B cell (primary cell): Measurements from ENCODE around the gene NCOA3. TPM values are rescaled to one million over a fixed set of nuclear protein-coding genes. Genes with fewer than 3 reads are reported as not detected.
"Not testable (repeated sequence)": the region's sequence is repeated elsewhere in the genome, so short reads cannot be mapped to it uniquely, and the experiment has no call there.

Experiments
- ATAC-seq: fragments of 200-7000 bp; cut with Tn5 transposase; one replicate; pipeline ENCODE4 v1.10.0; 2021; ENCODE audit warnings: low read depth, mild to moderate bottlenecking, moderate number of reproducible peaks, moderate library complexity
- CTCF ChIA-PET: fragments of 350-600 bp; sonication (Branson Sonifier 250); formaldehyde crosslinking; loops from one replicate; lab custom pipeline; 2021; ENCODE audit warnings: antibody characterized with exemption, inconsistent platforms; lab: Charles Lee
- POLR2A ChIA-PET: fragments of 350-600 bp; sonication (Branson Sonifier 250); formaldehyde crosslinking; loops from one replicate; lab custom pipeline; 2021; ENCODE audit warnings: antibody characterized with exemption; lab: Charles Lee
- DNase-seq: peaks from one replicate; pipeline ENCODE4 v3.0.0; 2013
- H2AFZ ChIP-seq: 2 replicates; pipeline ENCODE4 v1.6.1; 2012; ENCODE audit warnings: mild to moderate bottlenecking, low read depth, low read length; ENCODE audit not compliant: insufficient read depth, poor library complexity, severe bottlenecking
- H3K27ac ChIP-seq, 2 donors: 1 replicate in 1 of 2; 2 replicates in 1 of 2; pipeline ENCODE4 v1.5.1; 2012 to 2013; ENCODE audit warnings: low read length in 2 of 2, mild to moderate bottlenecking in 2 of 2, moderate library complexity in 1 of 2
- H3K27me3 ChIP-seq, 4 experiments: fragments of 200-600 bp in 1 of 4; sonication (generic) in 1 of 4; replicated peaks in 1 of 4; 1 replicate in 2 of 4; 2 replicates in 2 of 4; pipeline versions ENCODE4 v1.6.1 to v1.7.0; 2013 to 2016; ENCODE audit warnings: low read length in 3 of 4, mild to moderate bottlenecking in 2 of 4, mixed read lengths in 1 of 4, moderate library complexity in 1 of 4; ENCODE audit not compliant: insufficient read depth in 4 of 4, control insufficient read depth in 3 of 4; ENCODE audit errors: control extremely low read depth in 1 of 4
- H3K36me3 ChIP-seq, 2 experiments: replicated peaks in 1 of 2; 1 replicate in 1 of 2; 2 replicates in 1 of 2; pipeline versions ENCODE4 v1.6.1 to v1.7.1; 2013; ENCODE audit warnings: low read length in 1 of 2; ENCODE audit not compliant: insufficient read depth in 2 of 2, control insufficient read depth in 1 of 2; ENCODE audit errors: control extremely low read depth in 1 of 2, extremely low read depth in 1 of 2
- H3K4me1 ChIP-seq, 2 donors: fragments of 200-600 bp in 1 of 2; sonication (generic) in 1 of 2; 1 replicate in 1 of 2; 2 replicates in 1 of 2; pipeline versions ENCODE4 v1.5.1 to v1.6.1; 2013 to 2017; ENCODE audit warnings: low read length in 2 of 2; ENCODE audit not compliant: control insufficient read depth in 2 of 2, insufficient read depth in 2 of 2
- H3K4me2 ChIP-seq: replicated peaks from 2 replicates; pipeline ENCODE3; 2012; ENCODE audit warnings: mild to moderate bottlenecking, low read depth, low read length; ENCODE audit not compliant: poor library complexity, severe bottlenecking
- H3K4me3 ChIP-seq, 5 experiments: fragments of 200-600 bp in 1 of 5; sonication (generic) in 1 of 5; 1 replicate in 3 of 5; 2 replicates in 2 of 5; pipeline versions ENCODE4 v1.5.1 to v1.7.0; 2011 to 2016; ENCODE audit warnings: low read length in 4 of 5, mild to moderate bottlenecking in 4 of 5, low read depth in 2 of 5, control low read depth in 1 of 5, moderate library complexity in 1 of 5; ENCODE audit not compliant: insufficient read depth in 1 of 5; ENCODE audit errors: control extremely low read depth in 1 of 5, extremely low read depth in 1 of 5
- H3K79me2 ChIP-seq: fragments of 200-600 bp; sonication (generic); one replicate; pipeline ENCODE4 v1.6.0; 2016; ENCODE audit warnings: low read length; ENCODE audit not compliant: control insufficient read depth, insufficient read depth
- H3K9ac ChIP-seq: fragments of 200-600 bp; sonication (generic); 2 replicates; pipeline ENCODE4 v1.6.1; 2017; ENCODE audit warnings: mild to moderate bottlenecking, low read length, moderate library complexity
- H3K9me3 ChIP-seq, 3 donors: one replicate each; pipeline versions ENCODE4 v1.6.1 to v1.7.1; 2013; ENCODE audit warnings: low read length in 2 of 3; ENCODE audit not compliant: control insufficient read depth in 2 of 3, insufficient read depth in 1 of 3; ENCODE audit errors: control extremely low read depth in 1 of 3
- H4K20me1 ChIP-seq: 2 replicates; pipeline ENCODE4 v1.6.0; 2012; ENCODE audit warnings: mild to moderate bottlenecking, low read length; ENCODE audit not compliant: insufficient read depth, control insufficient read depth, poor library complexity, severe bottlenecking
- H3K27ac Mint-ChIP-seq: one replicate; pipeline ENCODE4 v1.8.0; 2021; ENCODE audit warnings: mixed read lengths
- H3K27me3 Mint-ChIP-seq: one replicate; pipeline ENCODE4 v1.8.0; 2021; ENCODE audit warnings: mixed read lengths
- H3K4me1 Mint-ChIP-seq: one replicate; pipeline ENCODE4 v1.8.0; 2021; ENCODE audit warnings: mixed read lengths
- H3K4me3 Mint-ChIP-seq: one replicate; pipeline ENCODE4 v1.8.0; 2021; ENCODE audit warnings: mixed read lengths
- H3K9me3 Mint-ChIP-seq: one replicate; pipeline ENCODE4 v1.8.0; 2022; ENCODE audit warnings: mixed read lengths; ENCODE audit not compliant: insufficient read depth
- EZH2 ChIP-seq: IDR thresholded peaks from 2 replicates; pipeline ENCODE4 v1.6.1; 2012; ENCODE audit warnings: borderline replicate concordance, low read depth, mild to moderate bottlenecking, moderate library complexity, low read length; ENCODE audit not compliant: insufficient read depth, poor library complexity, severe bottlenecking
- WGBS: methylation state at CpG from one replicate; pipeline ENCODE4 v1.1.5; 2013; ENCODE audit warnings: missing lambda C conversion rate; ENCODE audit not compliant: insufficient coverage; 5-methylcytosine and 5-hydroxymethylcytosine counted together
- intact Hi-C: fragments of 100-400 bp; cut with micrococcal nuclease; formaldehyde crosslinking; loops from one replicate; pipeline ENCODE4 v1.10.0; 2022
- polyA plus RNA-seq: library from polyadenylated mRNA; depleted of rRNA; stranded (reverse); fragments of >200 nt; gene quantifications from 2 replicates; pipeline ENCODE4 v1.2.3, GENCODE V29; 2012
- total RNA-seq, 2 donors: library from RNA; stranded (reverse); fragments of 120-200 nt in 1 of 2; gene quantifications; 1 replicate in 1 of 2; 2 replicates in 1 of 2; pipeline versions ENCODE4 v1.2.3 to v1.2.4, GENCODE V29; 2013 to 2022
- TF ChIP-seq, protein P1 (sequence below): fragments of 200-600 bp; IDR thresholded peaks from one replicate; pipeline ENCODE4 v1.8.0; 2022; ENCODE audit warnings: antibody characterized with exemption, mild to moderate bottlenecking

The NCOA3 gene
- total and polyA plus RNA-seq, 2 donors (not counting 1 experiment from before 2014, with no cell fraction given): 54.0 to 309 TPM

DNA sequence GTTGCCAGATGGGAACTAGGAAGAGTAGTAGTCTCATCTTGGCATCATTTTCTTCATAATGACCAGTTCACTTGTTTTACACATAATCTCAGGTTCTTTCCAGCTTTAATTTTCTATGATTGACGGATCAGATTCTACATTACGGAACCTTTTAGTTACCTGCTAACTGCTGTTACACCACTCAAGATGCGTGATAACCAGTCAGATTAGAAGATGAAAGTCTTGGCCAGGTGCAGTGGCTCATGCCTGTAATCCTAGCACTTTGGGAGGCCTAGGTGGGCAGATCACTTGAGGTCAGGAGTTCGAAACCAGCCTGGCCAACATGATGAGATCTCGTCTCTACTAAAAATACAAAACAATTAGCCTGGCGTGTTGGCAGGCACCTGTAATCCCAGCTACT, 92.5 kb downstream of the NCOA3 start:
- WGBS: 100% methylated on average over 1 of the region's 6 CpGs
- Histone ChIP-seq H3K4me3 (no peak overlapping the region), H3K4me1 (no peaks in the 10 kb centered on the region), H3K27ac (peak overlapping the region in 1 of 2 donors; percentile 27), H4K20me1 (peaks cover 69% of the 10 kb centered on the region), H3K36me3 (peaks cover 8 to 47% of the 10 kb centered on the region in 2 experiments), H3K4me2 (no peak overlapping the region), H3K9me3 (no peaks in the 10 kb centered on the region), H3K9ac (no peak overlapping the region), H2AFZ (no peak overlapping the region), H3K79me2 (peaks cover 99% of the 10 kb centered on the region), H3K27me3 (no peaks in the 10 kb centered on the region)
- Mint-ChIP-seq H3K9me3 (no peaks in the 10 kb centered on the region), H3K4me1 (peaks cover 37% of the 10 kb centered on the region), H3K27me3 (no peaks in the 10 kb centered on the region), H3K4me3 (no peak overlapping the region), H3K27ac (peak overlapping the region; percentile 3)
- no peak for TF ChIP-seq EZH2
- TF ChIP-seq, protein P1, sequence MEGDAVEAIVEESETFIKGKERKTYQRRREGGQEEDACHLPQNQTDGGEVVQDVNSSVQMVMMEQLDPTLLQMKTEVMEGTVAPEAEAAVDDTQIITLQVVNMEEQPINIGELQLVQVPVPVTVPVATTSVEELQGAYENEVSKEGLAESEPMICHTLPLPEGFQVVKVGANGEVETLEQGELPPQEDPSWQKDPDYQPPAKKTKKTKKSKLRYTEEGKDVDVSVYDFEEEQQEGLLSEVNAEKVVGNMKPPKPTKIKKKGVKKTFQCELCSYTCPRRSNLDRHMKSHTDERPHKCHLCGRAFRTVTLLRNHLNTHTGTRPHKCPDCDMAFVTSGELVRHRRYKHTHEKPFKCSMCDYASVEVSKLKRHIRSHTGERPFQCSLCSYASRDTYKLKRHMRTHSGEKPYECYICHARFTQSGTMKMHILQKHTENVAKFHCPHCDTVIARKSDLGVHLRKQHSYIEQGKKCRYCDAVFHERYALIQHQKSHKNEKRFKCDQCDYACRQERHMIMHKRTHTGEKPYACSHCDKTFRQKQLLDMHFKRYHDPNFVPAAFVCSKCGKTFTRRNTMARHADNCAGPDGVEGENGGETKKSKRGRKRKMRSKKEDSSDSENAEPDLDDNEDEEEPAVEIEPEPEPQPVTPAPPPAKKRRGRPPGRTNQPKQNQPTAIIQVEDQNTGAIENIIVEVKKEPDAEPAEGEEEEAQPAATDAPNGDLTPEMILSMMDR: no peak
- ATAC-seq (no peak), DNase-seq (no peak)
- ChIA-PET POLR2A (no interaction called here), CTCF (no interaction called here)
- intact Hi-C loops: loop anchor here (5.0 kb wide), 1 partner anchor 37 kb away; no protein-coding TSS in a partner anchor

DNA sequence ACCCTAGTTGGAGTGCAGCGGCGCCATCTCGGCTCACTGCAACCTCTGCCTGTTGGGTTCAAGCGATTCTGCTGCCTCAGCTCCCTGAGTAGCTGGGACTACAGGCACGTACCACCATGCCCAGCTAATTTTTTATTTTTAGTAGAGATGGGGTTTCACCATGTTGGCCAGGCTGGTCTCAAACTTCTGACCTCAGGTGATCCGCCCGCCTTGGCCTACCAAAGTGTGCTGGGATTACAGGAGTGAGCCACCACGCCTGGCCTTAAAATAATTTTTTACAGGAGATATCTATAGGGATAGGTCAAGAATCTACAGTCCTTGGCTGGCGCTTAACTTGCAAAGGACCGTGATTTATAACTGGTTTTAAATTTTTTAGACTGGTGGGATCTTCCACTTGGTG, 93.5 kb downstream of the NCOA3 start:
- H3K4me3 Mint-ChIP-seq: not testable (repeated sequence)
- 98% methylated on average over 6 of the region's 10 CpGs for WGBS

More for the DNA sequence above, 93.5 kb downstream of the NCOA3 start:
- H3K9ac ChIP-seq, H3K27ac Mint-ChIP-seq, H2AFZ ChIP-seq, H3K9me3 ChIP-seq, H3K4me3 ChIP-seq, H3K9me3 Mint-ChIP-seq, H3K4me2 ChIP-seq, H3K27me3 Mint-ChIP-seq, H3K27me3 ChIP-seq, intact Hi-C loops, ATAC-seq, H3K4me1 ChIP-seq, DNase-seq: not testable (repeated sequence)
- Histone ChIP-seq H3K27ac (peak overlapping the region in 1 of 2 donors; percentile 59), H3K79me2 (peaks cover 99% of the 10 kb centered on the region), H4K20me1 (peaks cover 62% of the 10 kb centered on the region), H3K36me3 (peaks cover 9 to 38% of the 10 kb centered on the region in 2 experiments)
- ChIA-PET POLR2A (interaction anchor here (0.7 kb wide), 2 partner anchors 20 to 22 kb away, joined by 3 to 6 read pairs; no protein-coding TSS in a partner anchor), CTCF (interaction anchor here (1.1 to 2.2 kb wide), 3 partner anchors 211 to 323 kb away, joined by 3 to 10 read pairs (median 3); no protein-coding TSS in a partner anchor)
- H3K4me1 Mint-ChIP-seq: peaks cover 40% of the 10 kb centered on the region
